ENCODE measurements around the gene ZNF14.

GRCh38 chr19:19661675-19662251 is 71.1 kb downstream of the ZNF14 start:
- TF ChIP-seq SMAD3 (CRISPR knock-in tag; conservative IDR thresholded peaks at IDR 0.05) (no peak), NFIX (CRISPR knock-in tag; IDR thresholded peaks at IDR 0.05; ENCODE audit: low read depth) (no peak), MCM3 (IDR thresholded peaks at IDR 0.05) (no peak), E2F1 (CRISPR knock-in tag; IDR thresholded peaks at IDR 0.05) (no peak), HNRNPLL (IDR thresholded peaks at IDR 0.05; ENCODE audit: low read depth, low read length, poor library complexity, severe bottlenecking) (no peak), ARID3A (IDR thresholded peaks at IDR 0.05; ENCODE audit: borderline replicate concordance, low read depth, low read length) (no peak), ZNF224 (CRISPR knock-in tag; IDR thresholded peaks at IDR 0.05) (no peak), PCBP1 (IDR thresholded peaks at IDR 0.05; ENCODE audit: low read depth, low read length, poor library complexity, severe bottlenecking) (no peak), POLR2A (conservative IDR thresholded peaks at IDR 0.05) (no peak), ARNT (IDR thresholded peaks at IDR 0.05) (no peak)

Data from K562 (cell line).